HG02938 (cell line): ENCODE results near the gene HGS.
"Not testable (repeated sequence)": the region's sequence is repeated elsewhere in the genome, so short reads cannot be mapped to it uniquely, and the experiment has no call there.

Experiments
- ATAC-seq: cut with Tn5 transposase; IDR thresholded peaks from one replicate; pipeline ENCODE4 v1.9.1; 2021; ENCODE audit warnings: mild to moderate bottlenecking, moderate library complexity; ENCODE audit not compliant: unreplicated experiment

The HGS gene

GRCh38 chr17:81655378-81656117 lies 28.3 kb upstream of the HGS start:
- ATAC-seq: no peak

GRCh38 chr17:81656118-81656743 lies 27.6 kb upstream of the HGS start, which contains the start of gene PDE6G:
Gene PDE6G (minus strand): TSS chr17:81656542. CDS start chr17:81653305, 3,237 bp downstream.
- ATAC-seq: no peak

- ATAC-seq: no peak
Measured at GRCh38 chr17:81656835-81657234, 27.0 kb upstream of the HGS start.

- ATAC-seq: no peak
Measured at GRCh38 chr17:81659038-81659437, 24.8 kb upstream of the HGS start.

GRCh38 chr17:81660441-81660840 lies 23.4 kb upstream of the HGS start:
- no peak for ATAC-seq

- ATAC-seq: no peak
Measured at GRCh38 chr17:81662002-81662401, 21.8 kb upstream of the HGS start.

- no peak for ATAC-seq
Measured at GRCh38 chr17:81664051-81664470, 19.8 kb upstream of the HGS start.

- peak; percentile 12 for ATAC-seq
Measured at GRCh38 chr17:81665205-81666091, 18.4 kb upstream of the HGS start.

- no peak for ATAC-seq
Measured at GRCh38 chr17:81666092-81666341, 17.8 kb upstream of the HGS start.

GRCh38 chr17:81666342-81667191 lies 17.2 kb upstream of the HGS start, which contains the start of the genes CCDC137 and OXLD1:
Gene CCDC137 (plus strand): TSS chr17:81666737. CDS start chr17:81666767, 30 bp downstream.
Gene OXLD1 (minus strand): TSS chr17:81666605. CDS start chr17:81666577, 28 bp downstream.
- peak; percentile 77 for ATAC-seq

- no peak for ATAC-seq
Measured at GRCh38 chr17:81667754-81668153, 16.1 kb upstream of the HGS start.

- no peak for ATAC-seq
Measured at GRCh38 chr17:81672504-81672903, 11.3 kb upstream of the HGS start.

GRCh38 chr17:81672954-81673353 lies 10.9 kb upstream of the HGS start:
- no peak for ATAC-seq

GRCh38 chr17:81673561-81674258 lies 10.1 kb upstream of the HGS start:
- ATAC-seq: no peak

GRCh38 chr17:81675515-81676221 lies 8.1 kb upstream of the HGS start:
- not testable (repeated sequence) for ATAC-seq

GRCh38 chr17:81676906-81677305 lies 6.9 kb upstream of the HGS start:
- ATAC-seq: no peak

- ATAC-seq: no peak
Measured at GRCh38 chr17:81680150-81680549, 3.7 kb upstream of the HGS start.

GRCh38 chr17:81681672-81682071 lies 2.1 kb upstream of the HGS start:
- no peak for ATAC-seq

GRCh38 chr17:81682565-81683207 lies 1.1 kb upstream of the HGS start:
- ATAC-seq: no peak
